ENCODE measurements around the gene RAB11FIP3. TPM values are rescaled to one million over a fixed set of nuclear protein-coding genes. Genes with fewer than 3 reads are reported as not detected.
"Not testable (repeated sequence)": the region's sequence is repeated elsewhere in the genome, so short reads cannot be mapped to it uniquely, and the experiment has no call there.

Gene RAB11FIP3
- total RNA-seq, 2 donors from 2014 or later: 62.7 to 68.9 TPM

DNA sequence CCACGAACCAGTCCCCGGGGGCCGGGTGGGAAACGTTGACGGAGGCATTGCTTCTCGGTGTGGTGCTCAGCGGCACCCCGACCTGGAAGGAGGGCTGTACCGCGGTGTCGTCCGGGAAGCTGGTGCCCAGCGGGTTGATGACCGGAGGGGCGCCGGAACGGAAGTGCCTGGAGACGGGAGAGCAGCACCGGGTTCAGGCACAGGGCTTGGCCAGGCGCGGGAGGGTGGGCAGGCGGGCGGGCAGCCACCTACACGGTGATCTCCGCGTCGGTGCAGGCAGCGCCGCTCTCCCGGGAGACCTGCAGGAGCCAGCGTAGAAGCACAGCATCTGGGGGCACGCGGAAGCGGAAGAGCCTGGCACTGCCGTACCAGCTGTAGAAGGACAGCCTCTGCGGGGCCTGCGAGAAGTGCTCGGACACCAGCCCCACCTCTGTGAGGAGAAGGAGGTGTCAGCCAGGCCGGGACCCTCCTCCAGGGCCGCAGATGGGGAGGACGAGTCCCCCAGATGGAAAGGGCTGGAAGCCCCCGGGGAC is 48.0 kb upstream of the RAB11FIP3 start:
- DNase-seq: no peak
- Histone ChIP-seq H3K27me3 (ENCODE audit: control insufficient read depth, insufficient read depth, low read length, poor library complexity, severe bottlenecking) (no peaks in the 10 kb centered on the region), H3K9me3 (ENCODE audit: control insufficient read depth, low read length) (no peaks in the 10 kb centered on the region), H3K4me1 (ENCODE audit: control insufficient read depth, insufficient read depth, low read length) (peaks cover 14% of the 10 kb centered on the region), H3K27ac (ENCODE audit: low read depth, low read length) (no peak overlapping the region), H3K9ac (ENCODE audit: extremely low read depth, low read length, poor library complexity, severe bottlenecking) (no peak overlapping the region), H3K4me3 (ENCODE audit: low read length) (no peak overlapping the region), H3K36me3 (ENCODE audit: control insufficient read depth, insufficient read depth, low read length) (peaks cover 22% of the 10 kb centered on the region)
- WGBS, 2 experiments (ENCODE audit: insufficient coverage in 1 of 2, insufficient read length in 1 of 2): 92 to 95% methylated on average over 39 to 42 of the region's 42 CpGs
- H3K36me3 Mint-ChIP-seq (ENCODE audit: low read depth): peaks cover 13% of the 10 kb centered on the region
- no peak overlapping the region for H3K27ac Mint-ChIP-seq
- H3K4me1 Mint-ChIP-seq: peaks cover 10% of the 10 kb centered on the region
- no peaks in the 10 kb centered on the region for H3K9me3 Mint-ChIP-seq
- H3K4me3 Mint-ChIP-seq: no peak overlapping the region
- no peaks in the 10 kb centered on the region for H3K27me3 Mint-ChIP-seq (ENCODE audit: insufficient read depth)
- TF ChIP-seq, protein P1, sequence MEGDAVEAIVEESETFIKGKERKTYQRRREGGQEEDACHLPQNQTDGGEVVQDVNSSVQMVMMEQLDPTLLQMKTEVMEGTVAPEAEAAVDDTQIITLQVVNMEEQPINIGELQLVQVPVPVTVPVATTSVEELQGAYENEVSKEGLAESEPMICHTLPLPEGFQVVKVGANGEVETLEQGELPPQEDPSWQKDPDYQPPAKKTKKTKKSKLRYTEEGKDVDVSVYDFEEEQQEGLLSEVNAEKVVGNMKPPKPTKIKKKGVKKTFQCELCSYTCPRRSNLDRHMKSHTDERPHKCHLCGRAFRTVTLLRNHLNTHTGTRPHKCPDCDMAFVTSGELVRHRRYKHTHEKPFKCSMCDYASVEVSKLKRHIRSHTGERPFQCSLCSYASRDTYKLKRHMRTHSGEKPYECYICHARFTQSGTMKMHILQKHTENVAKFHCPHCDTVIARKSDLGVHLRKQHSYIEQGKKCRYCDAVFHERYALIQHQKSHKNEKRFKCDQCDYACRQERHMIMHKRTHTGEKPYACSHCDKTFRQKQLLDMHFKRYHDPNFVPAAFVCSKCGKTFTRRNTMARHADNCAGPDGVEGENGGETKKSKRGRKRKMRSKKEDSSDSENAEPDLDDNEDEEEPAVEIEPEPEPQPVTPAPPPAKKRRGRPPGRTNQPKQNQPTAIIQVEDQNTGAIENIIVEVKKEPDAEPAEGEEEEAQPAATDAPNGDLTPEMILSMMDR (conservative IDR thresholded peaks at IDR 0.05): no peak

DNA sequence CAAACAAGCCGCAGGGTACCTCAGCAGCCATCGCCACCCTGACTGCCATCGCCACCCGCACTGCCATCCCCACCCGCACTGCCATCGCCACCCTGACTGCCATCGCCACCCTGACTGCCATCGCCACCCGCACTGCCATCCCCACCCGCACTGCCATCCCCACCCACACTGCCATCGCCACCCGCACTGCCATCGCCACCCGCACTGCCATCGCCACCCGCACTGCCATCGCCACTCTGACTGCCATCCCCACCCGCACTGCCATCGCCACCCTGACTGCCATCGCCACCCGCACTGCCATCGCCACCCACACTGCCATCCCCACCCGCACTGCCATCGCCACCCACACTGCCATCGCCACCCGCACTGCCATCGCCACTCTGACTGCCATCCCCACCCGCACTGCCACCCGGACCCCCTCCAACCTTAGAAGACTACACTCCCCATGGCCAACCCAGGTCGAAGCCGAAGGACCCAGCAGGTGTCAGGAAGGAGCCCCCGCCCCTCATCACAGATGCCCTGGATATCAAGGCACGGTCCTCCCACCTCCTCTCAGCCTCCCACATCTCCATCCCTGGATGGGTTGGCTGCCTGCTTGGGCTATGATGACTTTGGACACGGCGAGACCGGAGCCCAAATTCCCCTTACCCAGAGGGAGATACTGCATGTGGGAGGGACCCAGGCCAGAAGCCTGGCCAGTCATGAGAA is 47.2 kb upstream of the RAB11FIP3 start:
- Histone ChIP-seq H3K4me1 (ENCODE audit: control insufficient read depth, insufficient read depth, low read length) (peaks cover 17% of the 10 kb centered on the region), H3K36me3 (ENCODE audit: control insufficient read depth, insufficient read depth, low read length) (peaks cover 22% of the 10 kb centered on the region)
- H3K4me3 Mint-ChIP-seq; H3K27ac Mint-ChIP-seq; H3K9me3 Mint-ChIP-seq; H3K27me3 ChIP-seq (ENCODE audit: control insufficient read depth, insufficient read depth, low read length, poor library complexity, severe bottlenecking); H3K27ac ChIP-seq (ENCODE audit: low read depth, low read length); H3K9ac ChIP-seq (ENCODE audit: extremely low read depth, low read length, poor library complexity, severe bottlenecking); DNase-seq; H3K4me3 ChIP-seq (ENCODE audit: low read length); H3K27me3 Mint-ChIP-seq (ENCODE audit: insufficient read depth); H3K9me3 ChIP-seq (ENCODE audit: control insufficient read depth, low read length): not testable (repeated sequence)
- 88 to 95% methylated on average over 16 to 26 of the region's 36 CpGs for WGBS, 2 experiments (ENCODE audit: insufficient coverage in 1 of 2, insufficient read length in 1 of 2)
- H3K36me3 Mint-ChIP-seq (ENCODE audit: low read depth): peaks cover 12% of the 10 kb centered on the region
- H3K4me1 Mint-ChIP-seq: peaks cover 12% of the 10 kb centered on the region

DNA sequence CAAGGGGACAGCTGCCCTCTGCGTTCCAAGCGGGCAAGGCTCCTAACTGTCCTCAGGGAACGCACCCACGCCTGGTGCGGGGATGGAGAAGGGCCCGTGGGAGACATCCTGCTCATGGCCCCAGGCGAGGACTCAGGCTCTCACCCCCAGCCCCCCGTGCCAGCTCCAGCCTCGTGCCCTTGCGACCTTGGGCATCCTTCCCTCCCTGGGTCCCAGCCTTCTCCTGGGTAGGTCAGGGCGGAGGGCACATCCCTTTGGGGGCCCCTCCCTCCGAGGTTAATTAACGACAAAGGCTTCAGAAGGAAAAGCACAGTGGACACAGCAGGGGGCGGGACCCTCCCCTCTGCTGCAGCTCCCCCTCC is 46.6 kb upstream of the RAB11FIP3 start:
- H3K27me3 ChIP-seq (ENCODE audit: control insufficient read depth, insufficient read depth, low read length, poor library complexity, severe bottlenecking): no peaks in the 10 kb centered on the region
- peaks cover 19% of the 10 kb centered on the region for H3K4me1 ChIP-seq (ENCODE audit: control insufficient read depth, insufficient read depth, low read length)
- WGBS, 2 experiments (ENCODE audit: insufficient coverage in 1 of 2, insufficient read length in 1 of 2): 82 to 88% methylated on average over 6 to 14 of the region's 14 CpGs
- no peak overlapping the region for H3K9ac ChIP-seq (ENCODE audit: extremely low read depth, low read length, poor library complexity, severe bottlenecking)
- Mint-ChIP-seq H3K4me3 (no peak overlapping the region), H3K4me1 (peaks cover 17% of the 10 kb centered on the region), H3K27ac (no peak overlapping the region), H3K36me3 (ENCODE audit: low read depth) (peaks cover 8% of the 10 kb centered on the region), H3K27me3 (ENCODE audit: insufficient read depth) (no peaks in the 10 kb centered on the region), H3K9me3 (no peaks in the 10 kb centered on the region)
- no peak overlapping the region for H3K4me3 ChIP-seq (ENCODE audit: low read length)
- H3K27ac ChIP-seq (ENCODE audit: low read depth, low read length): no peak overlapping the region
- TF ChIP-seq, protein P1 (conservative IDR thresholded peaks at IDR 0.05): no peak
- H3K9me3 ChIP-seq (ENCODE audit: control insufficient read depth, low read length): no peaks in the 10 kb centered on the region
- peaks cover 21% of the 10 kb centered on the region for H3K36me3 ChIP-seq (ENCODE audit: control insufficient read depth, insufficient read depth, low read length)
- DNase-seq: no peak
